Colonic mucosa (tissue), 4 donors: ENCODE results near the gene FARP1. TPM values are rescaled to one million over a fixed set of nuclear protein-coding genes. Genes with fewer than 3 reads are reported as not detected.

Experiments used
- DNase-seq: peaks from one replicate; pipeline ENCODE4 v3.0.0-alpha.2; 2020
- H3K27ac ChIP-seq: fragments of 200-600 bp; one replicate; pipeline ENCODE4 v1.8.0; 2021
- H3K27me3 ChIP-seq: fragments of 200-600 bp; one replicate; pipeline ENCODE4 v1.8.0; 2021
- H3K36me3 ChIP-seq: fragments of 200-600 bp; one replicate; pipeline ENCODE4 v1.8.0; 2021
- H3K4me1 ChIP-seq: fragments of 200-600 bp; one replicate; pipeline ENCODE4 v1.8.0; 2021; ENCODE audit warnings: mild to moderate bottlenecking
- H3K4me3 ChIP-seq: fragments of 200-600 bp; one replicate; pipeline ENCODE4 v1.8.0; 2021
- H3K9ac ChIP-seq, 2 donors: one replicate each; pipeline ENCODE4 v1.7.0; 2013; ENCODE audit warnings: control low read depth in 2 of 2, low read depth in 2 of 2, low read length in 2 of 2
- H3K9me3 ChIP-seq: fragments of 200-600 bp; one replicate; pipeline ENCODE4 v1.8.0; 2021
- intact Hi-C: fragments of 100-400 bp; cut with DNase I; formaldehyde crosslinking; loops from one replicate; pipeline ENCODE4 v1.14.1; 2022
- total RNA-seq, 2 donors: library from RNA; stranded (reverse); fragmentation: NEBNext Ultra II Directional in 1 of 2; extraction: Animal tissue kit (Norgen Biotek cat#: 25700) in 1 of 2; gene quantifications; one replicate each; pipeline ENCODE4 v1.2.1, GENCODE V29; 2021
- TF ChIP-seq, protein P1 (sequence below): fragments of 200-600 bp; IDR thresholded peaks from one replicate; pipeline ENCODE4 v1.8.0; 2022; ENCODE audit warnings: antibody characterized with exemption, mild to moderate bottlenecking
- donor health status: healthy.
- donor health status: DM: no; HTN: no; CAD: no.
- donor health status: DM: no; HTN: no; CAD: no.

The FARP1 gene
- total RNA-seq, 2 donors from 2014 or later, result 39.1 to 53.5 TPM

DNA sequence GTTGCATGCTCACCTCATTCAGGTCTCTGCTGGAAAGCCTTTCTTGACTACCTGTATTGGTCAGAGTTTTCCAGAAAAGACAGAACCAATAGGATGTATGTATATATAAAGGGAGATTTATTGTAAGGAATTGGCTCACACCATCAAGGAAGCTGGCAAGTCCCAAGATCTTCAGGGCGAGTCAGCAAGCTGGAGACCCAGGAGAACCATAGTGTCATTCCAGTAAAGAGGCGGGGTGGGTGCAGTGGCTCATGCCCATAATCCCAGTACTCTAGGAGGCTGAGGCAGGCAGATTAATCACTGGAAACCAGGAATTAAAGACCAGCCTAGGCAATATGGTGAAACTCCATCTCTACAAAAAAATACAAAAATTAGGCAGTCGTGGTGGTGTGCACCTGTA, 30.4 kb upstream of the FARP1 start:
- Histone ChIP-seq H3K27me3 (no peaks in the 10 kb centered on the region), H3K4me1 (no peaks in the 10 kb centered on the region), H3K9me3 (no peaks in the 10 kb centered on the region), H3K27ac (no peak overlapping the region), H3K9ac (no peak overlapping the region), H3K4me3 (no peak overlapping the region), H3K36me3 (no peaks in the 10 kb centered on the region)
- TF ChIP-seq, protein P1, sequence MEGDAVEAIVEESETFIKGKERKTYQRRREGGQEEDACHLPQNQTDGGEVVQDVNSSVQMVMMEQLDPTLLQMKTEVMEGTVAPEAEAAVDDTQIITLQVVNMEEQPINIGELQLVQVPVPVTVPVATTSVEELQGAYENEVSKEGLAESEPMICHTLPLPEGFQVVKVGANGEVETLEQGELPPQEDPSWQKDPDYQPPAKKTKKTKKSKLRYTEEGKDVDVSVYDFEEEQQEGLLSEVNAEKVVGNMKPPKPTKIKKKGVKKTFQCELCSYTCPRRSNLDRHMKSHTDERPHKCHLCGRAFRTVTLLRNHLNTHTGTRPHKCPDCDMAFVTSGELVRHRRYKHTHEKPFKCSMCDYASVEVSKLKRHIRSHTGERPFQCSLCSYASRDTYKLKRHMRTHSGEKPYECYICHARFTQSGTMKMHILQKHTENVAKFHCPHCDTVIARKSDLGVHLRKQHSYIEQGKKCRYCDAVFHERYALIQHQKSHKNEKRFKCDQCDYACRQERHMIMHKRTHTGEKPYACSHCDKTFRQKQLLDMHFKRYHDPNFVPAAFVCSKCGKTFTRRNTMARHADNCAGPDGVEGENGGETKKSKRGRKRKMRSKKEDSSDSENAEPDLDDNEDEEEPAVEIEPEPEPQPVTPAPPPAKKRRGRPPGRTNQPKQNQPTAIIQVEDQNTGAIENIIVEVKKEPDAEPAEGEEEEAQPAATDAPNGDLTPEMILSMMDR, result no peak
- DNase-seq, result no peak
- intact Hi-C loops, result no loop called here

- intact Hi-C loops, result no loop called here
- no peak for DNase-seq
- no peaks in the 10 kb centered on the region for H3K36me3 ChIP-seq
- no peak overlapping the region for H3K4me3 ChIP-seq
- no peaks in the 10 kb centered on the region for H3K4me1 ChIP-seq
- H3K27ac ChIP-seq, result no peak overlapping the region
- H3K9me3 ChIP-seq, result no peaks in the 10 kb centered on the region
- no peaks in the 10 kb centered on the region for H3K27me3 ChIP-seq
- TF ChIP-seq, protein P1, result no peak
- no peak overlapping the region for H3K9ac ChIP-seq
Observed at GRCh38 chr13:98118865-98119264, 24.0 kb upstream of the FARP1 start.

GRCh38 chr13:98123176-98123575, 19.7 kb upstream of the FARP1 start:
- Histone ChIP-seq H3K27ac (no peak overlapping the region), H3K36me3 (no peaks in the 10 kb centered on the region), H3K27me3 (no peaks in the 10 kb centered on the region), H3K4me1 (no peaks in the 10 kb centered on the region), H3K4me3 (no peak overlapping the region), H3K9me3 (no peaks in the 10 kb centered on the region), H3K9ac (no peak overlapping the region)
- TF ChIP-seq, protein P1, result no peak
- intact Hi-C loops, result loop anchor here (10.0 kb wide), 1 partner anchor 88 kb away; no protein-coding TSS in a partner anchor
- DNase-seq, result no peak

- no peaks in the 10 kb centered on the region for H3K9me3 ChIP-seq
- DNase-seq, result no peak
- no peak overlapping the region for H3K9ac ChIP-seq
- H3K27ac ChIP-seq, result no peak overlapping the region
- no peaks in the 10 kb centered on the region for H3K36me3 ChIP-seq
- intact Hi-C loops, result loop anchor here (10.0 kb wide), 1 partner anchor 94 kb away; no protein-coding TSS in a partner anchor
- H3K27me3 ChIP-seq, result no peaks in the 10 kb centered on the region
- TF ChIP-seq, protein P1, result no peak
- H3K4me3 ChIP-seq, result no peak overlapping the region
- no peaks in the 10 kb centered on the region for H3K4me1 ChIP-seq
Observed at GRCh38 chr13:98129059-98129746, 13.7 kb upstream of the FARP1 start.

- intact Hi-C loops, result loop anchor here (10.0 kb wide), 1 partner anchor 279 kb away; no protein-coding TSS in a partner anchor
Observed at GRCh38 chr13:98133946-98134345, 8.9 kb upstream of the FARP1 start.

More at GRCh38 chr13:98133946-98134345, 8.9 kb upstream of the FARP1 start:
- Histone ChIP-seq H3K36me3 (no peaks in the 10 kb centered on the region), H3K27me3 (no peaks in the 10 kb centered on the region), H3K9me3 (no peaks in the 10 kb centered on the region), H3K9ac (no peak overlapping the region), H3K4me1 (no peaks in the 10 kb centered on the region), H3K4me3 (no peak overlapping the region), H3K27ac (no peak overlapping the region)
- TF ChIP-seq, protein P1, result no peak
- DNase-seq, result no peak
